ENCODE measurements around the gene WHRN.

The WHRN gene

DNA sequence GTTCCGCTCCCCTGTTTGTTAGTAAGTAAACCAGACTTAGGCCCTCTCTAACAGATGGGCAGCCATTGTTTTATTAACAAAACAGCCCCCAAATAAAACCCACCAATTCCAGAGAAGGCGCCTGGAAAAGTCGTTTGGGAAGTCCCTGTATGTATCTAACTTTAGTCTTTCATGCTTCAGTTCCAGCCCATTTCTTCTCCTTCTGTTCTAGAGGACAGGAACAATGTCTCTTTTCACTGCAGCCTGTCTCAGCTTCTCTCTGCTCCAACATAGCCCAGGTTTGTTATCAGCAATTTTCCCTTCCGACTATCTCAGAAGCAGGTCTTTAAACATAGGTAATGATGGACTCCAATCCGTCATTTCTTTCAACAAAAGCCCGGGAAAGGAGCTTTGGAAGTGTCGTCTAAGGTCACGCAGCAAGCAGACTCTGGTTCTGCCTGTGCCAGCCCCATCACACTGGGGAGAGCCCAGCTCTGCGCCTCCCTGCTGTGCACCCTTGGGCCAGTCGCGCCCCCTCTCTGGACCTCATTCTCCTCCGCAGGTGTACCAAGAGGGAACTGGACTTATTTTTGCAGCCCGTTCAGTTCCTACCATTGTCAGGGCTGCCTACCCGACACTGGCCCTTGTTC, 107.9 kb downstream of the WHRN start:
- DNase-seq (ENCODE audit: low spot score), result no peak

DNA sequence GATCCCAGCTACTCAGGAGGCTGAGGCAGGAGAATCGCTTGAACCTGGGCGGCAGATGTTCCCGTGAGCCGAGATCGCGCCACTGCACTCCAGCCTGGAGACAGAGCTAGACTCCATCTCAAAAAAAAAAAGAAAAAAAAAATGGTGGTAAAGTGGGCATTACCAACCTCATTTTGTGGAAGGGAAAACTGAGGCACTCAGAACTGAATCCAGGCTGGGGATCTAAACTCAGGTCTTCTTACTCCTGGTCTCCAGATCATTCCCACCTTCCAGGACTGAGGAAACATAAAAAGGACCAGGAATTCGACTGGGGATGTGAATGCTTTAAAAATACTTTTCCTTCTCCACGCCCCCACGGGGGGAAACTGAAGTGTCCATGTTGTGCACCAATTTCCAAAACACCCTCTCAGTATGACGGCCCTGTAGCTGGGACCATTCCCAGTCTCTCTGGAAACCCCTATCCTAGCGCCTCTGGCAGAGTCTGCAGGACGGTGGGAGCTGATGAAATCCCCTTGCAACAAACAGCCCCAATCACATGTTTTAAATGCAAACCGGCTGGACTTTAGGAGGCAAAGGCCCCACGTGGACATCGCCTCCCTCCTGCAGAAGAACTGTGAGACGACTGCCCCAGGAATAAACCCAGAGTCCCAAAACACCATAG, 108.6 kb downstream of the WHRN start:
- DNase-seq (ENCODE audit: low spot score), result no peak

GRCh38 chr9:114395768-114396167, 109.5 kb downstream of the WHRN start:
- no peak for DNase-seq (ENCODE audit: low spot score)

DNA sequence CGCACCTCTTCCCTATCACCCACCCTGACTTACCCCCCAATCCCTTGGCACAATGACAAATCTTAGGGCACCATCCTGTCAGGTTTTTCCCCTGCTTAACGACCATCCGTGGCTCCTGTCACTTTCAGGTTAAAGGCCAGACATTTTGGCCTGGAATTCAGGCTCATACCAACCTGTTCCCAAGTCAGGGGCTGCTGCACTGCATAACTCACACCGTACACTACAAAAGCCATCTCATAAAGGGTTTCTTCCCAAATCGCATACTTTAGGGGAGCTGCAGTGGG, 110.0 kb downstream of the WHRN start:
- no peak for DNase-seq (ENCODE audit: low spot score)

- DNase-seq (ENCODE audit: low spot score), result no peak
These were observed 110.5 kb downstream of the WHRN start for GRCh38 chr9:114394523-114395333.

GRCh38 chr9:114392749-114393112, 112.5 kb downstream of the WHRN start:
- DNase-seq (ENCODE audit: low spot score), result no peak

- no peak for DNase-seq (ENCODE audit: low spot score)
These were observed 114.3 kb downstream of the WHRN start for GRCh38 chr9:114390952-114391351.

GRCh38 chr9:114389612-114390368, 115.5 kb downstream of the WHRN start:
- no peak for DNase-seq (ENCODE audit: low spot score)

- DNase-seq (ENCODE audit: low spot score), result no peak
These were observed 116.4 kb downstream of the WHRN start for GRCh38 chr9:114388764-114389375.

GRCh38 chr9:114388357-114388682, 117.0 kb downstream of the WHRN start:
- DNase-seq (ENCODE audit: low spot score), result no peak

GRCh38 chr9:114387680-114388356, 117.5 kb downstream of the WHRN start, which contains the start of gene AKNA:
Gene AKNA, minus strand, starts transcription at chr9:114387982. Its CDS starts 6,649 bp downstream, at chr9:114381333.
- DNase-seq (ENCODE audit: low spot score), result no peak

DNA sequence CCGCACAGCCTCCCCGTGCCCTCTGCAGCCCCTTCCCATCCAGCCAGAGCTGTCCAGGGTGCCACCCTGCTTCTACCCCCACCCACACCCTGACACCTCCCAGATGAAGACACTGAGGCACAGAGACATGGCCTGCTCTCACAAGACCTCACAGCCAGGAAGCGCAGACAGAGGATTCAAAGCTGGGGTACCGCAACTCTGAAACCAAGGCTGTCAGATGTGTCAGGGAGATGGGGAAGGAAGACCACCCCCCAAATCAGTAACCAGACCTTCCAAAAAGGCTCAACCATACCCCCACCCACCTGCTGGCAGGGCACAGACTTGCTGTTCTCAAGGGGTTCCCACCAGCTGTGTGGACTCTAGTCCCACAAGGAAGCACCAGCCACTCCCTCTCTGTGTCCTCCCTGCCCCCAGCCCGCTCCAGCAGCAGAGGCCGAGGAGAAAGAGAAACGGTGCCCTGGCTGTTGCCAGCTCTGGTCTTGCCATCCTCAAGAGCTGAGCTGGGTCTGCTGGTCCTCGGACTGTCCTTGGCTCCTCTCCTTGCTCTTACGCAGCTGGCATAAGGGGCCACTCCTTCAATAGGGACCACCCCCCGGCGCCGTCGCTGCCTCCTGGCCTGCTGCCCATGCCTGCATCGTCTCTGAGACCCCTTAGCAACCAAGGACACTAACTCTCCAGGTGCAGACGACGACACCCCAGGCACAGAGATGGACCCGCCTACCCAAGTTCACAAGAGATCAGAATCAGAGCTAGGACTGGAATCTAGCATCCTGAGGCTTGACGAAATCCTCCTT, 118.2 kb downstream of the WHRN start:
- no peak for DNase-seq (ENCODE audit: low spot score)

DNA sequence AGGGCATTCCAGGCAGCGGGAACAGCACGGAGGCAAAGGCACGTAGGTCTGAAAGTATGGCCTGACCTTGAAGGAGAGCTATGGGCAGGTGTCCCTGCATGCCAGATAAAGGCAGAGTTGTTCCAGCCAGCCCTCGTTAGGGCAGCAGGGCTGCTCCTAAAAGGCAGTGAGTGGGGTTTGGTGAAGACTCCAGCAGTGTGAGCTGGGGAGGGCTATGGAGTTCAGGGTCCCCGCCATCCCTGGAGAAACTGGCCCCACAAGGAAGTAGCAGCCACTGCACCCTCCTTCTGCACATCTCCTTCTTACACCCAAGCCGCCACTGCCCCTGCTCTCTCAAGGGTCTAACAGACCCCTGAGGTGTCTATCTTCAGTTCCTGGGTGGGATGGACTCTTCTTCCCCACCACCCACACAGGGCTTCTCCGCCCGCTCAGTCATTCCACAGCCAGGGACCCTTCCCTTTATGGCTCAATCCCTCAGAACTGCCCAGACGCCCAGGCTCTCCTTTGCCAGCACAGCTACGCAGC, 118.8 kb downstream of the WHRN start:
- DNase-seq (ENCODE audit: low spot score), result no peak

GRCh38 chr9:114385397-114386181, 119.7 kb downstream of the WHRN start:
- DNase-seq (ENCODE audit: low spot score), result no peak

DNA sequence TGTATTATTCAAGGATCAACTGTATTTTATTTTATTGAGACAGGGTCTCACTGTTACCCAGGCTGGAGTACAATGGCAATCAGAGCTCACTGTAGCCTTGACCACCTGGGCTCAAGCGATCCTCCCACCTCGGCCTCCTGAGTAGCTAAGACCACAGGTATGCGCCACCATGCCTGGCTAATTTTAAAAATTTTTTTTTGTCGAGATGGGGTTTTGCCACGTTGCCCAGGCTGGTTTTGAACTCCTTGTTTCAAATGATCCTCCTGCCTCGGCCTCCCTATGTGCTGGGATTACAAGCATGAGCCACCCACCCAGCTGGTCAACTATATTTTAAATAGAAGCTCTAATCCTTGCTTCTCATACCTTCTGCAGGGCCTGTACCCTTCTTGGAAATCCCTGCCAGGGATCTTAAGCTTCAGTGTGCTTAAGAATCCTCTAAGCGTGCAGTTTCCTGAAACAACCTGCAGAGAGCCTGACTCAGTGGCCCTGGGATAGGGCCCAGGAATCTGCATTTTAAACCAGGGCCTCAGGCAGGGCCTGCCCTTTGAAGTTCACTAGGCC, 120.4 kb downstream of the WHRN start:
- DNase-seq (ENCODE audit: low spot score), result no peak

DNA sequence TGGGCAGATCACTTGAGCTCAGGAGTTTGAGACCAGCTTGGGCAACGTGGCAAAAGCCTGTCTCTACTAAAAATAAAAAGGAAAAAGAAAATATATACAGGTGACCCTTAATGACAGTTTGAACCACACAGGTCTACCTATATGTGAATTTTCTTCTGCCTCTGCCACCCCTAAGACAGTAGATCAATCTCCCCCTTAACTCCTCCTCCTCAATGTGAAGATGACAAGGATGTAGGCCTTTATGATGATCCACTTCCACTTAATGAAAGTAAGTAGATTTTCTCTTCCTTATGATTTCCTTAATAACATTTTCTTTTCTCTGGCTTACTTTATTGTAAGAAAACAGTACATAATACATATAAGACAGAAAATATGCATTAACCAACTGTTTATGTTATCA, 120.9 kb downstream of the WHRN start:
- DNase-seq (ENCODE audit: low spot score), result no peak

GRCh38 chr9:114383521-114384231, 121.6 kb downstream of the WHRN start:
- no peak for DNase-seq (ENCODE audit: low spot score)

GRCh38 chr9:114382699-114383520, 122.4 kb downstream of the WHRN start:
- DNase-seq (ENCODE audit: low spot score), result no peak

Data from cerebellar cortex (tissue), 1 donor.